ENCODE data around the gene ZDHHC14. TPM values are rescaled to one million over a fixed set of nuclear protein-coding genes. Genes with fewer than 3 reads are reported as not detected.

ZDHHC14 gene
- total RNA-seq, 6 experiments from 2014 or later: 5.2 to 6.7 (median 6.0) TPM

DNA sequence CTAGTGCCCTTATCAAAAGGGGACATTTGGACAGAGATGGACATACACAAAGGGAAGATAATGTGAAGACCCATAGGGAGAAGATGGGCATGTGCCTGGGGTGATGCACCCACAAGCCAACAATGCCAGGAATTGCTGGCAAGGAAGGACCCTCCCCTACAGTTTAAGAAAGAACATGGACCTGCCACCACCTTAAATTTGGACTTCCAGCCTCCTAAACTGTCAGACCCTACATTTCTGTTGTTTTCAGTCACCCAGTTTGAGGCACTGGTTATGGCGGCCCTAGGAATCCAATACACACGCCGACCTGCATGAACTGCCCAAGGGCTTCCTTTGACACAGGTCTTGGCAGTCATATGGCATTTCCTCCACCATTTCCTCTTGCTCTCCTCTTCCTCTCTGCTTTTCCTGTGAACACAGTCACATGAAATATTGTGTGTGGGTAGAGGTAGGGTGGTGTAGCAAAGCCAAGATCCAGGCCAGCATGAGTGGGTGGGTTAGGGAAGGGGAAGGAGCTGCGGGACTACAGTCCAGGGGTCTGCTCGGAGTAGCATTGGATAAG is 115.6 kb downstream of the ZDHHC14 start:
- TF ChIP-seq, protein P1, sequence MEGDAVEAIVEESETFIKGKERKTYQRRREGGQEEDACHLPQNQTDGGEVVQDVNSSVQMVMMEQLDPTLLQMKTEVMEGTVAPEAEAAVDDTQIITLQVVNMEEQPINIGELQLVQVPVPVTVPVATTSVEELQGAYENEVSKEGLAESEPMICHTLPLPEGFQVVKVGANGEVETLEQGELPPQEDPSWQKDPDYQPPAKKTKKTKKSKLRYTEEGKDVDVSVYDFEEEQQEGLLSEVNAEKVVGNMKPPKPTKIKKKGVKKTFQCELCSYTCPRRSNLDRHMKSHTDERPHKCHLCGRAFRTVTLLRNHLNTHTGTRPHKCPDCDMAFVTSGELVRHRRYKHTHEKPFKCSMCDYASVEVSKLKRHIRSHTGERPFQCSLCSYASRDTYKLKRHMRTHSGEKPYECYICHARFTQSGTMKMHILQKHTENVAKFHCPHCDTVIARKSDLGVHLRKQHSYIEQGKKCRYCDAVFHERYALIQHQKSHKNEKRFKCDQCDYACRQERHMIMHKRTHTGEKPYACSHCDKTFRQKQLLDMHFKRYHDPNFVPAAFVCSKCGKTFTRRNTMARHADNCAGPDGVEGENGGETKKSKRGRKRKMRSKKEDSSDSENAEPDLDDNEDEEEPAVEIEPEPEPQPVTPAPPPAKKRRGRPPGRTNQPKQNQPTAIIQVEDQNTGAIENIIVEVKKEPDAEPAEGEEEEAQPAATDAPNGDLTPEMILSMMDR (IDR thresholded peaks at IDR 0.05): no peak
- Mint-ChIP-seq H3K27me3 (ENCODE audit: insufficient read depth) (peaks cover 1% of the 10 kb centered on the region; the same call in 1 of the 2 replicates), H3K4me1 (ENCODE audit: low read depth) (no peaks in the 10 kb centered on the region), H3K9me3 (no peaks in the 10 kb centered on the region), H3K27ac (no peak overlapping the region), H3K4me3 (no peak overlapping the region), H3K36me3 (ENCODE audit: low read depth) (peaks cover 6% of the 10 kb centered on the region)
- no peak for DNase-seq

DNA sequence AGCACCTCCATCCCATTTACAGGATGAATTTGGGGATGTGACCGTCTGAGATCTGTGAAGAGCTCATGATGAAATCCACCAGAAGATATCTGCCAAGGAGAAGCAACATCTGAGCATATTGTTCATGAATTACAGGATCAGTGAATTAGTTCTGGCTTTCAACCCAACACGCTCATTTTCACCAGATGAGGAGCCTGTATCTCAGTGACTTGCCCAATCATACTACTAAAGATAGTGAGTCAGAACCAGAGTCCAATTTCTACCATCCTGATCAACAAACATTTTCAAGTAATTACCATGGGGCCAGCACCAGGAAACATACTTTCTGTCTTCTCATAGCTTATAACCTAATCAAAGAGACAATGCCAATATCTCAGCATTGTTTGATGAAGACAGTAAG is 116.6 kb downstream of the ZDHHC14 start:
- Mint-ChIP-seq H3K4me1 (ENCODE audit: low read depth) (no peaks in the 10 kb centered on the region), H3K27me3 (ENCODE audit: insufficient read depth) (peaks cover 1% of the 10 kb centered on the region; the same call in 1 of the 2 replicates), H3K4me3 (no peak overlapping the region), H3K36me3 (ENCODE audit: low read depth) (peaks cover 6% of the 10 kb centered on the region), H3K27ac (no peak overlapping the region), H3K9me3 (no peaks in the 10 kb centered on the region)
- no peak for DNase-seq
- TF ChIP-seq, protein P1 (IDR thresholded peaks at IDR 0.05): no peak

DNA sequence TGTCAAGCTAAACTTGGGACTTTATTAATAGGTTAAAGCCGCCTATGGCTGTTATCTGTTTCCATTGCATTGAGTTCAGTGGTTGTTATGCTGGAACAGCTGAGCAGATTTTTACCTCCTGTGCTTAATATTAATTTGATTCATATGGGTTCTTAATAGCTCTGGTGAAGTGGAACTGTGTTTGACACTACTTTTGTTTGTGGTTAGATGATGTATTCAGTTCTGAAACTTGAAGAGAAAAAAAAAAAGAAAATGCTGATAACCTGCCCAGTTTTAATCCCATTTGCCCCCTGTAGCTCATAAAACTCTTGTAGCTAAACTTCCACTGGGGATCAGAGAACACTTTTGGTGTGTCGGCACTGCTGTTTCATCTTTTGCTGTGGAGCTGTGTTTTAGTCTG is 117.8 kb downstream of the ZDHHC14 start:
- Mint-ChIP-seq H3K27me3 (ENCODE audit: insufficient read depth) (peaks cover 1% of the 10 kb centered on the region; the same call in 1 of the 2 replicates), H3K36me3 (ENCODE audit: low read depth) (peaks cover 6% of the 10 kb centered on the region), H3K9me3 (no peaks in the 10 kb centered on the region), H3K4me1 (ENCODE audit: low read depth) (no peaks in the 10 kb centered on the region), H3K4me3 (no peak overlapping the region), H3K27ac (no peak overlapping the region)
- TF ChIP-seq, protein P1 (IDR thresholded peaks at IDR 0.05): no peak
- no peak for DNase-seq

- Mint-ChIP-seq H3K36me3 (ENCODE audit: low read depth) (peaks cover 8% of the 10 kb centered on the region), H3K4me1 (ENCODE audit: low read depth) (no peaks in the 10 kb centered on the region), H3K9me3 (no peaks in the 10 kb centered on the region), H3K27ac (no peak overlapping the region), H3K4me3 (no peak overlapping the region), H3K27me3 (ENCODE audit: insufficient read depth) (peaks cover 1% of the 10 kb centered on the region; the same call in 1 of the 2 replicates)
- DNase-seq: no peak
- TF ChIP-seq, protein P1 (IDR thresholded peaks at IDR 0.05): no peak
Measured at GRCh38 chr6:157500022-157500421, 119.0 kb downstream of the ZDHHC14 start.

- Mint-ChIP-seq H3K36me3 (ENCODE audit: low read depth) (peaks cover 33% of the 10 kb centered on the region), H3K4me1 (ENCODE audit: low read depth) (no peaks in the 10 kb centered on the region), H3K27me3 (ENCODE audit: insufficient read depth) (peaks cover under 1% of the 10 kb centered on the region; the same call in 1 of the 2 replicates), H3K4me3 (no peak overlapping the region), H3K9me3 (peaks cover 20% of the 10 kb centered on the region), H3K27ac (no peak overlapping the region)
- no peak for DNase-seq
- TF ChIP-seq, protein P1 (IDR thresholded peaks at IDR 0.05): no peak
Measured at GRCh38 chr6:157503018-157503747, 122.2 kb downstream of the ZDHHC14 start.

Measured in HFFc6 (cell line).